Lower leg skin (tissue), 4 donors: ENCODE results near the gene ABL1. TPM values are rescaled to one million over a fixed set of nuclear protein-coding genes. Genes with fewer than 3 reads are reported as not detected.

Source experiments
- DNase-seq, 2 donors: peaks; one replicate each; pipeline ENCODE4 v3.0.0-alpha.2; 2019; ENCODE audit warnings: low spot score in 2 of 2
- H3K4me3 ChIP-seq: fragments of 200-600 bp; sonication (generic); 2 replicates; pipeline ENCODE4 v1.5.1; 2017; ENCODE audit warnings: mild to moderate bottlenecking, low read depth; ENCODE audit not compliant: poor library complexity, severe bottlenecking
- CTCF ChIP-seq, 3 donors: fragments of 450-650 bp; IDR thresholded peaks; one replicate each; pipeline ENCODE4 v1.5.1; 2016; ENCODE audit warnings: antibody characterized with exemption in 3 of 3, mild to moderate bottlenecking in 3 of 3, moderate library complexity in 2 of 3
- POLR2A ChIP-seq, 2 donors: fragments of 450-650 bp; IDR thresholded peaks; one replicate each; pipeline ENCODE4 v1.6.1; 2016 to 2017; ENCODE audit warnings: antibody characterized with exemption in 2 of 2, mild to moderate bottlenecking in 1 of 2, moderate library complexity in 1 of 2
- WGBS, 2 donors: methylation state at CpG; one replicate each; pipeline ENCODE4 v1.1.5; 2018; 5-methylcytosine and 5-hydroxymethylcytosine counted together
- intact Hi-C: fragments of 100-400 bp; cut with DNase I; formaldehyde crosslinking; loops from one replicate; pipeline ENCODE4 v1.15.0; 2023; ENCODE audit warnings: low total_unique reads
- total RNA-seq, 4 donors: library from RNA; depleted of rRNA; stranded (reverse); fragments of >200 nt; gene quantifications; one replicate each; pipeline ENCODE4 v1.1.0, GENCODE V29; 2016

ABL1 gene
- total RNA-seq, 4 donors from 2014 or later: 21.2 to 47.2 (median 34.3) TPM

- TF ChIP-seq POLR2A (IDR thresholded peaks at IDR 0.05) (no peak), CTCF (IDR thresholded peaks at IDR 0.05) (no peak)
- DNase-seq: no peak
- intact Hi-C loops: no loop called here
- 69 to 74% methylated on average over 9 to 10 of the region's 10 CpGs for WGBS, 2 donors
- no peak overlapping the region for H3K4me3 ChIP-seq
Observed at GRCh38 chr9:130924448-130924788, 89.4 kb downstream of the ABL1 start.

DNA sequence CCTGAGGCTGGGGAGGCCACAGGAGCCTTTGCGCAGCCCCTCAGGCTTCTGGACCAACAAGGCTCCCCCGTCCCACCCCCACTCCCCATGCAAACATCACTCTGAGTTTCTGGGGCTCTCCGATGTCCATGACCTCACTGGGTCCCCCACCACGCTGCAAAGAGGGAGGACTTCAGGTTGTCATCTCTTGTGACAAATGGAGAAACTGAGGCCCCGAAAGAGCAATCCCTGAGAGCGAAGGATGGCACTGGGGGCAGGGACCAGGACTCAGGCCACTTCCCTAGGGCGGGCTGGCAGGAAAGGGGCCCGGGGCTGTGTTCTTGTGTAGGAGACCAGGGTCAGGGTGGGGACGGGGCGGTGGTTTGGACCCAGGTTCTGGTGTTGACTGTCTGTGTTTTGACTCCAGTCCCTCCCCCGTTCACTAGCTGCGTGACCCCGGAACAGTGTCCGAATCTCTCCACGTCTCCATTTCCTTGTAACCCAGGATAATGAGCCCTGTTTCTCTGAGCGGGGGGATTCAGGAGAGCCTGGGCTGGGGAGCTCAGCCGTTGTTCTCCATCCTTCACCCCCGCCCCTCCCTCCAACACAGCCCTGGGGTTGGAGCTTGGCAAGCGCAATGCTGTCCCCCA is 90.1 kb downstream of the ABL1 start:
- no peak for DNase-seq
- WGBS, 2 donors: 80 to 85% methylated on average over 16 to 19 of the region's 19 CpGs
- intact Hi-C loops: no loop called here
- TF ChIP-seq POLR2A (IDR thresholded peaks at IDR 0.05) (no peak), CTCF (IDR thresholded peaks at IDR 0.05) (no peak)
- no peak overlapping the region for H3K4me3 ChIP-seq

DNA sequence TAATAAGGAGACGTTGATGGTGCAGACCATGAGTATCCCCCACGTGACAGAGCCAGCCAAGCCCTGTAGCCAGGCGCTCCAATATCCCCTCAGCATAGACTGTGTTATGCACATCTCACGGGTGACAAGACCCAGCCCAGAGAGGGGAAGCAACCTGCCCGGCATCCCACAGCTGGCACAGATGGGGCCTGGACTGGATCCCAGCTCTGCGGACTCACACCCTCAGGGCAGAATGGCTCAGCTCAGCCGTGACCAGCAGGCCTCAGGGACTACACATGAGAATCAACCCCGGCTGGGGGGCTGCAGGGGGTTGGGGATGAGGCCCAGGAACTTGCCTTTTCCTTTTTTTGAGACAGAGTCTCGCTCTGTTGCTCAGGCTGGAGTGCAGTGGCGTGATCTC is 92.3 kb downstream of the ABL1 start:
- intact Hi-C loops: no loop called here
- no peak overlapping the region for H3K4me3 ChIP-seq
- DNase-seq: no peak
- 81 to 83% methylated on average over 10 of the region's 10 CpGs for WGBS, 2 donors
- TF ChIP-seq CTCF (IDR thresholded peaks at IDR 0.05): no peak
- TF ChIP-seq POLR2A (IDR thresholded peaks at IDR 0.05): no peak

- no peak for DNase-seq
- intact Hi-C loops: no loop called here
- TF ChIP-seq CTCF (IDR thresholded peaks at IDR 0.05): no peak
- TF ChIP-seq POLR2A (IDR thresholded peaks at IDR 0.05): no peak
- WGBS, 2 donors: 57 to 62% methylated on average over 8 to 11 of the region's 14 CpGs
- no peak overlapping the region for H3K4me3 ChIP-seq
Observed at GRCh38 chr9:130927995-130928900, 93.2 kb downstream of the ABL1 start.

- intact Hi-C loops: loop anchor here (10.0 kb wide), 1 partner anchor 55 kb away; no protein-coding TSS in a partner anchor
- TF ChIP-seq CTCF (IDR thresholded peaks at IDR 0.05): no peak
- 84 to 85% methylated on average over 25 to 36 of the region's 36 CpGs for WGBS, 2 donors
Observed at GRCh38 chr9:130929571-130930038, 94.6 kb downstream of the ABL1 start.

More at GRCh38 chr9:130929571-130930038, 94.6 kb downstream of the ABL1 start:
- H3K4me3 ChIP-seq: no peak overlapping the region
- no peak for DNase-seq
